ENCODE results near the gene KIFAP3. TPM values are rescaled to one million over a fixed set of nuclear protein-coding genes. Genes with fewer than 3 reads are reported as not detected.

Gene KIFAP3
- total and polyA plus RNA-seq, 2 of the 8 experiments (the other 6 are each of a cell fraction or from before 2014, with no cell fraction given): 1.3 to 3.2 TPM

DNA sequence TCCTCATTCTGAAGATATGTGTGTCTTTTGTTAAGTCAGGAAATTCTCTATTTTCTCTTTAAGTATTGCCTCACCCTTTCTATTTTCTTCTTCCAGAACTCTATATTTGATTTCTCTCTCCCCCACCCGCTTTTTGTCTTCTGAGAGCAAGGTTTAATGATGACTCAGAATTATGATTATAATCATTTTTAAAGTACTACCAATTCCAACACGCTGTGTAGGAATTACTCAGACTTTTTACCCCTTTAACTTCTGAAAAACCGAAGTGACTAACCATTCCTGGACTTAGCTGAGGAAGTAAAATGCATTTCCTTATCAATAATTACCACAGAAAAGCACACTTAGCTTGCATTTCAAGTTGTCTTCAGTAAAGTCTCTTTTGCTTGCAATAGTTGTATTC lies 160.0 kb downstream of the KIFAP3 start:
- DNase-seq (ENCODE audit: low read depth in 1 of 2, low spot score in 2 of 2): no peak
- H3K9ac ChIP-seq (replicated peaks in 1 of 4; ENCODE audit: extremely low read depth in 1 of 4, low read depth in 3 of 4, low read length in 3 of 4): no peak overlapping the region
- no peak overlapping the region for H2BK15ac ChIP-seq (ENCODE audit: low read length)
- H3K79me2 ChIP-seq (ENCODE audit: control insufficient read depth in 1 of 2, insufficient read depth in 2 of 2, low read length in 2 of 2): no peaks in the 10 kb centered on the region
- no peaks in the 10 kb centered on the region for H3K36me3 ChIP-seq (ENCODE audit: control insufficient read depth in 2 of 4, insufficient read depth in 4 of 4, low read length in 3 of 4)
- H2BK120ac ChIP-seq (replicated peaks; ENCODE audit: low read depth, low read length): no peak overlapping the region
- FAIRE-seq: no peak
- H3K18ac ChIP-seq (ENCODE audit: extremely low read depth, low read length): no peak overlapping the region
- H3K4ac ChIP-seq (replicated peaks; ENCODE audit: insufficient read length, low read depth, low read length): no peak overlapping the region
- no peak overlapping the region for H2BK5ac ChIP-seq (ENCODE audit: low read depth, low read length)
- no peak overlapping the region for H3K4me3 ChIP-seq (ENCODE audit: extremely low read depth in 1 of 4, insufficient read depth in 2 of 4, low read depth in 3 of 4, low read length in 4 of 4)
- H2AK5ac ChIP-seq (ENCODE audit: low read depth, low read length): no peak overlapping the region
- no peak overlapping the region for H3K23ac ChIP-seq (ENCODE audit: insufficient read length)
- no peaks in the 10 kb centered on the region for H3K9me3 ChIP-seq (ENCODE audit: insufficient read depth in 2 of 2, low read depth in 1 of 2, low read length in 1 of 2)
- no peak overlapping the region for H4K5ac ChIP-seq (ENCODE audit: insufficient read length, low read depth, low read length)
- no peak overlapping the region for H3K56ac ChIP-seq (replicated peaks; ENCODE audit: insufficient read length, low read depth, low read length)
- no peaks in the 10 kb centered on the region for H3K4me1 ChIP-seq (replicated peaks in 1 of 4; ENCODE audit: control insufficient read depth in 3 of 4, insufficient read depth in 4 of 4, low read length in 3 of 4)
- no peak overlapping the region for H3K4me2 ChIP-seq (ENCODE audit: insufficient read depth in 1 of 2, low read depth in 2 of 2, low read length in 2 of 2)
- no peak overlapping the region for H4K91ac ChIP-seq (replicated peaks; ENCODE audit: insufficient read length, low read length)
- no peak for TF ChIP-seq SIRT6 (IDR thresholded peaks at IDR 0.05; ENCODE audit: low read length)
- TF ChIP-seq TEAD4 (IDR thresholded peaks at IDR 0.05; ENCODE audit: low read depth, low read length): no peak
- TF ChIP-seq EGR1 (IDR thresholded peaks at IDR 0.05; ENCODE audit: borderline replicate concordance, low read depth, low read length): no peak
- no peak for TF ChIP-seq USF2 (IDR thresholded peaks at IDR 0.05; ENCODE audit: low read length)
- TF ChIP-seq CHD1 (IDR thresholded peaks at IDR 0.05; ENCODE audit: low read depth, low read length): no peak
- no peak for TF ChIP-seq CREB1 (IDR thresholded peaks at IDR 0.05)
- WGBS, 2 experiments (ENCODE audit: extremely low coverage in 1 of 2, insufficient coverage in 1 of 2, insufficient read length in 1 of 2, insufficient replicate concordance in 2 of 2, low coverage in 1 of 2, low lambda C conversion rate in 2 of 2, missing lambda C conversion rate in 1 of 2): 98% methylated on average over 3 of the region's 3 CpGs; no CpG with 5 or more reads in 1 of the 2 experiments
- H2BK12ac ChIP-seq (ENCODE audit: low read depth, low read length): no peak overlapping the region
- no peaks in the 10 kb centered on the region for H4K20me1 ChIP-seq (replicated peaks in 1 of 2; ENCODE audit: control insufficient read depth in 1 of 2, insufficient read depth in 2 of 2, low read length in 2 of 2)
- no peak overlapping the region for H2AFZ ChIP-seq (ENCODE audit: low read length)
- H3K79me1 ChIP-seq (ENCODE audit: low read depth, low read length): no peaks in the 10 kb centered on the region
- H3K27ac ChIP-seq (ENCODE audit: low read depth, low read length): no peak overlapping the region
- ChIA-PET CTCF (ENCODE audit: partially characterized antibody) (no interaction called here), POLR2A (ENCODE audit: partially characterized antibody) (interaction anchor here (2.8 kb wide), 1 partner anchor 21 kb away, joined by 8 read pairs; the partner anchor contains the start of gene SCYL3)
- no peaks in the 10 kb centered on the region; the same call in 1 of the 2 replicates for H3K23me2 ChIP-seq (ENCODE audit: low read depth, low read length)
- no peak overlapping the region for H4K8ac ChIP-seq (ENCODE audit: extremely low read depth, insufficient read depth, low read length)
- H3K27me3 ChIP-seq (replicated peaks in 1 of 4; ENCODE audit: control insufficient read depth in 3 of 4, extremely low read depth in 1 of 4, insufficient read depth in 3 of 4, low read length in 3 of 4): no peaks in the 10 kb centered on the region
- H2BK20ac ChIP-seq (ENCODE audit: low read length): no peak overlapping the region
- H3K14ac ChIP-seq (ENCODE audit: insufficient read length): no peak overlapping the region

Measured in H1 (cell line).